ENCODE measurements around the gene TAF4. TPM values are rescaled to one million over a fixed set of nuclear protein-coding genes. Genes with fewer than 3 reads are reported as not detected.
"Not testable (repeated sequence)": the region's sequence is repeated elsewhere in the genome, so short reads cannot be mapped to it uniquely, and the experiment has no call there.

Gene TAF4
- total RNA-seq, 4 donors from 2014 or later, result 8.0 to 24.9 (median 13.9) TPM

DNA sequence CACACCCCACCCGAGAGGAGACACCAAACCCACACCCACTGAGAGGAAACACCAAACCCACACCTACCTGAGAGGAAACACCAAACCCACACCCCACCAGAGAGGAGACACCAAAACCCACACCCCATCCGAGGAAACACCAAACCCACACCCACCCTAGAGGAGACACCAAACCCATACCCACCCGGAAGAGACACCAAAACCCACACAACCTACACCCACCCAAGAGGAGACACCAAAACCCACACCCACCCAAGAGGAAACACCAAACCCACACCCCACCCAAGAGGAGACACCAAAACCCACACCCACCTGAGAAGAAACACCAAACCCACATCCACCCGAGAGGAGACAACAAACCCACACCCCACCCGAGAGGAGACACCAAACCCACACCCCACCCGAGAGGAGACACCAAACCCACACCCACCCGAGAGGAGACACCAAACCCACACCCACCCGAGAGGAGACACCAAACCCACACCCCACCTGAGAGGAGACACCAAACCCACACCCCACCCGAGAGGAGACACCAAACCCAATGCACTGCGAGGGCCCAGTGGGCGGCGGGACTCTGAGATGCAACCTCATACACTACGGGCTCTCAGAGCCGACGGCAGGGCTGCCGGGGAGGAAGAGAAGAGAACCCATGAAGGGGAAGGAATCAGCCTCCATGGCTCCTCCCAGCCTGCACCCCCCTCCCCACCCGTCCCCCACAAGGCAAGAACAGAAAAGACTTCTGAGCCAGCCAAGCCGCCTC is 83.3 kb downstream of the TAF4 start:
- in situ Hi-C loops (cut with MboI; ENCODE audit: low sequenced_read_pairs in 4 of 4) (no loop called here), intact Hi-C loops (cut with DNase I; ENCODE audit: low total_unique reads) (no loop called here)
- no peaks in the 10 kb centered on the region for H3K9me3 ChIP-seq
- H3K27ac ChIP-seq, result no peak overlapping the region
- H3K27me3 ChIP-seq, result no peaks in the 10 kb centered on the region
- peaks cover 0 to 11% of the 10 kb centered on the region in 2 donors for H3K36me3 ChIP-seq
- TF ChIP-seq POLR2A (IDR thresholded peaks at IDR 0.05), result no peak
- TF ChIP-seq, protein P1, sequence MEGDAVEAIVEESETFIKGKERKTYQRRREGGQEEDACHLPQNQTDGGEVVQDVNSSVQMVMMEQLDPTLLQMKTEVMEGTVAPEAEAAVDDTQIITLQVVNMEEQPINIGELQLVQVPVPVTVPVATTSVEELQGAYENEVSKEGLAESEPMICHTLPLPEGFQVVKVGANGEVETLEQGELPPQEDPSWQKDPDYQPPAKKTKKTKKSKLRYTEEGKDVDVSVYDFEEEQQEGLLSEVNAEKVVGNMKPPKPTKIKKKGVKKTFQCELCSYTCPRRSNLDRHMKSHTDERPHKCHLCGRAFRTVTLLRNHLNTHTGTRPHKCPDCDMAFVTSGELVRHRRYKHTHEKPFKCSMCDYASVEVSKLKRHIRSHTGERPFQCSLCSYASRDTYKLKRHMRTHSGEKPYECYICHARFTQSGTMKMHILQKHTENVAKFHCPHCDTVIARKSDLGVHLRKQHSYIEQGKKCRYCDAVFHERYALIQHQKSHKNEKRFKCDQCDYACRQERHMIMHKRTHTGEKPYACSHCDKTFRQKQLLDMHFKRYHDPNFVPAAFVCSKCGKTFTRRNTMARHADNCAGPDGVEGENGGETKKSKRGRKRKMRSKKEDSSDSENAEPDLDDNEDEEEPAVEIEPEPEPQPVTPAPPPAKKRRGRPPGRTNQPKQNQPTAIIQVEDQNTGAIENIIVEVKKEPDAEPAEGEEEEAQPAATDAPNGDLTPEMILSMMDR (IDR thresholded peaks at IDR 0.05 in 4 of 5, conservative IDR thresholded peaks at IDR 0.05 in 1 of 5), result no peak
- H3K4me3 ChIP-seq, result no peak overlapping the region
- DNase-seq (no peak), ATAC-seq (no peak)
- peaks cover 0 to 5% of the 10 kb centered on the region in 2 donors for H3K4me1 ChIP-seq

DNA sequence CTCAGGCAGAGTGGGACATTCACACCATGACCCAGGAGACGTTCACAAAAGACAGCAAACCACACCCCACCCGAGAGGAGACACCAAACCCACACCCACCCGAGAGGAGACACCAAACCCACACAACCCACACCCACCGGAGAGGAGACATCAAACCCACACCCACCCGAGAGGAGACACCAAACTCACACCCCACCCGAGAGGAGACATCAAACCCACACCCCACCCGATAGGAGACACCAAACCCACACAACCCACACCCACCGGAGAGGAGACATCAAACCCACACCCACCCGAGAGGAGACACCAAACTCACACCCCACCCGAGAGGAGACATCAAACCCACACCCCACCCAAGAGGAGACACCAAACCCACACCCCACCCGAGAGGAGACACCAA is 84.0 kb downstream of the TAF4 start:
- ATAC-seq, DNase-seq: not testable (repeated sequence)

DNA sequence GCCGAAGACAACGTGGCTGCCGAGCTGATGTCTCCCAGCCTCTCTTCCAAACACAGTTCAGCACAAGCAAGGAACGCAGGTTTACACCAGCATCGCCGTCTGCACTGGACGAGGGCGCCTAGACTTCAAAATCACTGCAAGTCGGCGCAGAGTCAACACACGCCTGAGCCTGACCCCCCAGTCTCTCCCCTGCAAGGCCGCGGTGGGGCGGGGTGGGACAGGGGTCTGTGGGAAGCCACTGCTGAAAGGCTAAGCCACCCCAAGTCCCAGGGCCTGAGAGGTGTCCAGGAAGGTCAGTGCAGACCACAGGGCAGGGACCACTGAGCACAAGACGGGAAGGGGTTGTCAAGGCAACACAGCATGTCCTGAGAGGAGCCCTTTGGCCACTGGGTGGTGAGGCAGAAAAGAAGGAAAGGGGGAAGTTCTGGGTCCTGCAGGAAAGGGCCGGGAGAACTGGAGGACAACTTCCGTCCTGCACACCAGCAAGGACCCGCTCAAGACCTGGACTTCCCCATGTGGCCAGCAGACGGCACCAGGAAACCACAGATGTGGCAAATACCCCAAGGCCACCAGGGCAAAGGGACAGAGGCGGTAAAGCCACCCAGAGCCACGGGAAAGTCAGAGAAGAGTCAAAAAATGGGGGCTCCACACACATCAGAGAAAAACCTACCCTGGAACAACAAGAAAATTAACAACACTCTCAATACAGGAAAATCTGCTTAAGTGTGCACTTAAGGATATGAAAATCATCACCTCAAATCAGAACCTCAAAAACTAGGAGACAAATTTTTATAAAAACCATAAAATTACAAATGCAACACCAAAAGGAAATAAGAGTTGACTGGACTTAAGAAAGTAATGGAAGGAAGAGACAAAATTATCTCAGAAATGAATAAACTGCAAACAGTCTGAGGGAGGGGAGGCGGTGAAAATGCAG is 84.8 kb downstream of the TAF4 start:
- Histone ChIP-seq H3K4me3 (no peak overlapping the region), H3K36me3 (peaks cover 0 to 3% of the 10 kb centered on the region in 2 donors), H3K4me1 (no peaks in the 10 kb centered on the region), H3K27me3 (no peaks in the 10 kb centered on the region), H3K9me3 (no peaks in the 10 kb centered on the region), H3K27ac (no peak overlapping the region)
- intact Hi-C loops (cut with DNase I; ENCODE audit: low total_unique reads), result no loop called here
- in situ Hi-C loops (cut with MboI; ENCODE audit: low sequenced_read_pairs in 4 of 4), result no loop called here
- DNase-seq, result peak in 1 of 2 donors; percentile 20
- no peak for ATAC-seq
- TF ChIP-seq POLR2A (IDR thresholded peaks at IDR 0.05), result no peak
- TF ChIP-seq, protein P1 (IDR thresholded peaks at IDR 0.05 in 4 of 5, conservative IDR thresholded peaks at IDR 0.05 in 1 of 5), result peak in 3 of 5 experiments; percentile 27 to 75 (median 55)

More for the DNA sequence above, 84.0 kb downstream of the TAF4 start:
- H3K27ac ChIP-seq; H3K27me3 ChIP-seq; in situ Hi-C loops (cut with MboI; ENCODE audit: low sequenced_read_pairs in 4 of 4); H3K36me3 ChIP-seq; intact Hi-C loops (cut with DNase I; ENCODE audit: low total_unique reads); H3K4me1 ChIP-seq; H3K9me3 ChIP-seq; H3K4me3 ChIP-seq: not testable (repeated sequence)

DNA sequence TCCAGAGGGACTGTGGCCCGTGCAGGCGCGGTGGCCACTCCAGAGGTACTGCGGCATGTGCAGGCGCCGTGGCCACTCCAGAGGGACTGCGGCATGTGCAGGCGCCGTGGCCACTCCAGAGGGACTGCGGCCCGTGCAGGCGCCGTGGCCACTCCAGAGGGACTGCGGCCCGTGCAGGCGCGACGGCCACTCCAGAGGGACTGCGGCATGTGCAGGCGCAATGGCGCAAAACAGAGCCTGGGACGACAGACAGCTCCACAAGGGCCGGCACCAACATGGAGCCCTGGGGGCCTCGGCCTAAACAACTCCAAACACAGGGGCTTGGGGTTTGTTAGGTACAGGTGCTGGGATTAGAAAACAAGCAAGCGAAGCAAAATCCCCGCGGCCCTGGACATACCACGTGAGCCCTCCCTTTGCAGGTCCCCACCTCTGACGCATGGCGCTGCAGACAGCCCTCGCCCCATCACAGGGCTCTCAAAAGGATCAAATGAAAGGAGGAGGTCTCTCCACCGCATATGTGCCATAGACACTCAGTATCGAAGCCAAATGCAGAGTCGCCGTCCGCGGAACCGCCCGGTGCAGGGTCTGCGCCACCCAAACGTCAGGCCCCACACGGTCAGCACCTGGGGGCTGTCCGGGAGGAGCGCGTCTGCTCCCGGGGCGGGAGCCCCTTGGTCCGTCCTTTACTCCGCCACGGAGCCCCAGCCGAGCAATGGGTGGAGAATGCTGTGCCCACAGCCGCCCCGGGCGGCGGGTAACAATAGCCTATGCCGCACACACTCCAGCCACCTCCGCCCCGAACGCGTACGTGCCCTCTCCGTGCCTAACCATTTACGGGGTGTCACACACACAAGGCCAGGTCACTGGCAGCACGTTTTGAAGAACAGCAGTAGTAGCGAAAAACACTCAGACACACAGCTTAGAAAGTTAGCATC is 85.7 kb downstream of the TAF4 start:
- no peak for ATAC-seq
- no peak for DNase-seq
- in situ Hi-C loops (cut with MboI; ENCODE audit: low sequenced_read_pairs in 4 of 4), result no loop called here

More for the DNA sequence above, 85.7 kb downstream of the TAF4 start:
- no peak overlapping the region for H3K27ac ChIP-seq
- H3K4me1 ChIP-seq, result no peaks in the 10 kb centered on the region
- H3K9me3 ChIP-seq, result no peaks in the 10 kb centered on the region
- no peaks in the 10 kb centered on the region for H3K36me3 ChIP-seq
- intact Hi-C loops (cut with DNase I; ENCODE audit: low total_unique reads), result no loop called here
- no peaks in the 10 kb centered on the region for H3K27me3 ChIP-seq
- no peak overlapping the region for H3K4me3 ChIP-seq
- TF ChIP-seq POLR2A (IDR thresholded peaks at IDR 0.05), result no peak
- TF ChIP-seq, protein P1 (IDR thresholded peaks at IDR 0.05 in 4 of 5, conservative IDR thresholded peaks at IDR 0.05 in 1 of 5), result no peak

Data from gastrocnemius medialis (tissue), 4 donors.